Jurkat, Clone E6-1 (cell line): ENCODE measurements around the gene HERPUD2.
A peak's percentile ranks its signal among the peaks of the same experiment; 100 is the strongest.
"Not testable (repeated sequence)": the region's sequence is repeated elsewhere in the genome, so short reads cannot be mapped to it uniquely, and the experiment has no call there.

ENCODE experiments used
- DNase-seq: peaks from one replicate; pipeline ENCODE4 v3.0.0-alpha.2; 2011; ENCODE audit warnings: low read depth, low spot score
- H3K4me3 ChIP-seq: 2 replicates; pipeline ENCODE4 v1.5.1; 2011; ENCODE audit warnings: mild to moderate bottlenecking, low read length, control low read depth, moderate library complexity

The HERPUD2 gene

GRCh38 chr7:35690614-35691013, 4.3 kb downstream of the HERPUD2 start:
- peak overlapping the region; percentile 46 for H3K4me3 ChIP-seq
- DNase-seq, result not testable (repeated sequence)

DNA sequence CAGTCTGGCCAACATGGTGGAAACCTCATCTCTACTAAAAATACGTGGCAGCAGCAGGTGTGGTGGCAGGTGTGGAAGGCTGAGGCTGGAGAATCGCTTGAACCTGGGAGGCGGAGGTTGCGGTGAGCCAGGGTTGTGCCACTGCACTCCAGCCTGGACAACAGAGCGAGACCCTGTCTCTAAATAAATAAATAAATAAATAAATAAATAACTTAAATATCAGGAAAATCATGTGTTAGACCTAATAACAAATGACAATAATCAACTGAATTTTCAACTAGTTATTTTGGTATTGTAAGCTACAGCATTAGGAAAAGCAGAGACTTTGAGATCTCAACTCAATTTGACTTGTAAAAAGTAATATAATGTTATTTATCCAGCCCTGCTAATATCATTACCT, 9.2 kb downstream of the HERPUD2 start:
- no peak for DNase-seq
- H3K4me3 ChIP-seq, result no peak overlapping the region

GRCh38 chr7:35681231-35682029, 13.5 kb downstream of the HERPUD2 start:
- no peak for DNase-seq
- H3K4me3 ChIP-seq, result no peak overlapping the region

- H3K4me3 ChIP-seq, result no peak overlapping the region
- peak; percentile 69 for DNase-seq
Measured at GRCh38 chr7:35680403-35681013, 14.4 kb downstream of the HERPUD2 start.

DNA sequence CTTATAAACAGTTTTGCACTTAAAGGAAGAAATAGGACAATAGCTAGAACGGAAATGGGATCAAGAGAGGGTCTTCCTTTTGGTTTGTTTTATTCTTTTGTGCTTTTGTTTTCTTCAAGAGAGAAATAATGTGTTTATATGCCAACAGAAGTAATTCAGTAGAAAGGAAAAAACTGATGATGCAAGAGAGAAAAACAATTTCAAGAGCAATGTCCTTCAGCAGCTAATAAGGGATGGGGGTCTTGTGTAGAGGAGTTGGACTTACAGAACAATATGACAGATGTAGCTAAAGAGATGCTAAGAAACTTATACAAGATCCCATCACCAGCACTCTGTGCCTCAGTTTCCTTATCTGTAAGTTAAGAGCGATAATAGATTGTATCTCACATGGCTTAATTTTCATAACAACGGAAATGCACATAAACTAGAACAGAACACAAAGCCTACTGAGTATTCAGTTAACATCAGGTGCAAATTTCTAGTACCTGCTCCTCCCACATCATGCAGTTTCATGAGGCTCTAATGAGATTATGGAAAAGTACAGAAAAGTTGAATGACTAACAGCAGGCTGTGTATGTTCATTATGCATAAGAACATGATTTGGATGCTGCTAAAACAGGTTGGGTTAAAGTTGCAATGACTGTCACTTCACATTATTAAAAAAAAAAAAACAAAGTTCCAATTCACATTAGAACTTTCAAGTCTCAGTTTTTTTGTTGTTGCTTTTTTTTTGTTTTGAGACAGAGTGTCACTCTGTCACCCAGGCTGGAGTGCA, 17.2 kb downstream of the HERPUD2 start:
- no peak overlapping the region for H3K4me3 ChIP-seq
- no peak for DNase-seq

DNA sequence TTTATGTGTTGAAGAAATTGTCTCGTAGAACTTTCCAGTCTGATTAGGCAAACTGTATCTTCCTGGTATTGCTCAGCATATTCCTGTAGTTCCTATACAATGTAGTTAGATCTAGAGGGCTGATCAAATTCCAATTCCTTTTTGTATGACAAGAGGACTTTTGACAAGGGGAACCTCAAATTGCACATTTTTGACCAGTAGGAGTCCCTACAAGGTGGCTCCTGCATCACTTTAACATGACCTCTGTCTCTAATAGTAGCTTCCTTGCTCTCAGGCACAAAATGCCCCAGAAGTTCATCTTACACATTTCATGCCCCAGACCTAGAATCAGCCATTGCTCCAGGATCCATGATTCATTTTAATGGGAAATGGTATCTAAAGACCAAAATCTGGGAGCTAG, 18.7 kb downstream of the HERPUD2 start:
- no peak for DNase-seq
- H3K4me3 ChIP-seq, result no peak overlapping the region

GRCh38 chr7:35670856-35671569, 23.9 kb downstream of the HERPUD2 start:
- DNase-seq, result no peak
- no peak overlapping the region for H3K4me3 ChIP-seq

GRCh38 chr7:35660411-35660810, 34.5 kb downstream of the HERPUD2 start:
- DNase-seq, H3K4me3 ChIP-seq: not testable (repeated sequence)

DNA sequence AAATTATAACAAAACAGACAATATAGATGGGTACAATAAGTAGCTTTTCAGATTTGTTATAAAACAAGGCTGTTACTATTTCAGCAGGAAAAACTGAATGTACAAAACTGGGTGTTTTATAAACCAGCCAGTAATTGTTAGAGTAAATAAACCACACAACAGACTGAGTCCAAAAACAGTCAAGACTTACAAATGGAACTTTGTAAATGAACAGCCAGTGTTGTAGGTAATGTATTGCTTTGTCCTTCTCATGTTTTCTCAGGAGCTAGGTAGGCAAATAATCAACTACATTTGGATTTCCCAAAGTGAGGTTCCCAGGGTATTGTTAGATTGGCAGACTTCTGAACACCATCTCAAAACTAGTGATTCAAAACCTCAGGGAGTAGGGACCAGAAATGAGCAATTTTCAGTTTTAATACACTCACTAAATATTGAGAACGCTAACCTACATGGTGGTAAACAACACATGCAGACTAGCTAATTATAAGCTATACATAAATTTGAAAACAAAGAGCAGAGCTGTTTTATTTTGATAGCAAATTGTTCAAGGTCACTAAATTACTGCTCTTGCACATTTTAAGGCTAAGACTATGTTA, 36.2 kb downstream of the HERPUD2 start:
- DNase-seq, result no peak
- no peak overlapping the region for H3K4me3 ChIP-seq

- no peak for DNase-seq
- H3K4me3 ChIP-seq, result no peak overlapping the region
Measured at GRCh38 chr7:35657125-35657524, 37.8 kb downstream of the HERPUD2 start.

DNA sequence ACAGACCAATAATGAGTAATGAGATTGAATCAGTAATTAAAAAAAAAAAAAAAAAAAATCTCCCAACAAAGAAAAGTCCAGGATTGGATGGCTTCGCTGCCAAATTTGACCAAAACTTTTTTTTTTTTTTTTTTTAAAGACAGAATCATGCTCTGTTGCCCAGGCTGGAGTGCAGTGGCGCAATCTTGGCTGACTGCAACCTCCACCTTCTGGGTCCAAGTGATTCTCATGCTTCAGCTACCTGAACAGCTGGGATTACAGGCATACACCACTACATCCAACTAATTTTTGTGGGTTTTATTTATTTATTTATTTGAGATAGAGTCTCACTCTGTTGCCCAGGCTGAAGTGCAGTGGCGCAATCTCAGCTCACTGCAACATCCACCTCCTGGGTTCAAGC, 40.4 kb downstream of the HERPUD2 start:
- not testable (repeated sequence) for H3K4me3 ChIP-seq, DNase-seq

- DNase-seq, result peak; percentile 60
- H3K4me3 ChIP-seq, result no peak overlapping the region
Measured at GRCh38 chr7:35652124-35652523, 42.8 kb downstream of the HERPUD2 start.

DNA sequence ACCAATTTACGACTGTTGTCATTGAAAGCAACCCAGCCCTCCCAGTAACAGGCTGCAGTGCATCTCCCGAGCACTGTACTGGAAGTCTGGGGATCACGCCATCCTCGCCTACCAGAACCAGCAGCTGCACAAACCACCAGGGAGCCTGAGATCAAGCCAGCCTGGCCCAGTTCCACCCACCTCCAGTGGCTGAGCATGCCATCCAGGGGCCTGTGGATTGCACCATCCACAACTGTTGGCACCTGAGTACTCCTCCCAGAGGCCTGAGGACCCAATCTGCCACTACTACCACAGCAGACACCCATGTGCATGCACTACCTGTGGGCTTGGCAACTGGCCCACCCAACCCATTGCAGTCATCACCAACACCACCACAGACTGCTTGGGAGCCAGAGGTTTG, 44.2 kb downstream of the HERPUD2 start:
- no peak for DNase-seq
- no peak overlapping the region for H3K4me3 ChIP-seq

- H3K4me3 ChIP-seq, result no peak overlapping the region
- DNase-seq, result no peak
Measured at GRCh38 chr7:35649711-35650110, 45.2 kb downstream of the HERPUD2 start.

- H3K4me3 ChIP-seq, result no peak overlapping the region
- no peak for DNase-seq
Measured at GRCh38 chr7:35648367-35648766, 46.6 kb downstream of the HERPUD2 start.

GRCh38 chr7:35647171-35647574, 47.8 kb downstream of the HERPUD2 start:
- no peak for DNase-seq
- no peak overlapping the region for H3K4me3 ChIP-seq

- peak; percentile 19 for DNase-seq
- no peak overlapping the region for H3K4me3 ChIP-seq
Measured at GRCh38 chr7:35646289-35647023, 48.5 kb downstream of the HERPUD2 start.

- DNase-seq, result no peak
- no peak overlapping the region for H3K4me3 ChIP-seq
Measured at GRCh38 chr7:35645691-35646090, 49.2 kb downstream of the HERPUD2 start.
